Activated CD8-positive, alpha-beta memory T cell treated with anti-CD3 and anti-CD28 coated beads for 4 hours (primary cell): ENCODE results near the gene CYTH4.

Experiments used
- DNase-seq, 2 donors: peaks; one replicate each; pipeline ENCODE4 v3.0.0-alpha.2; 2020; ENCODE audit warnings: low read depth in 2 of 2

Gene CYTH4

GRCh38 chr22:37269936-37270678 lies 12.2 kb upstream of the CYTH4 start:
- DNase-seq = no peak

- DNase-seq = no peak
Observed at GRCh38 chr22:37270928-37271650, 11.2 kb upstream of the CYTH4 start.

GRCh38 chr22:37273126-37273845 lies 9.0 kb upstream of the CYTH4 start:
- DNase-seq = no peak

GRCh38 chr22:37273846-37274225 lies 8.5 kb upstream of the CYTH4 start:
- DNase-seq = no peak

- no peak for DNase-seq
Observed at GRCh38 chr22:37274380-37274862, 7.9 kb upstream of the CYTH4 start.

- DNase-seq = no peak
Observed at GRCh38 chr22:37275134-37275533, 7.2 kb upstream of the CYTH4 start.

GRCh38 chr22:37275622-37276021 lies 6.7 kb upstream of the CYTH4 start:
- DNase-seq = no peak

- DNase-seq = no peak
Observed at GRCh38 chr22:37276776-37277175, 5.5 kb upstream of the CYTH4 start.

- no peak for DNase-seq
Observed at GRCh38 chr22:37277384-37277783, 4.9 kb upstream of the CYTH4 start.

- DNase-seq = no peak
Observed at GRCh38 chr22:37278261-37278660, 4.0 kb upstream of the CYTH4 start.

GRCh38 chr22:37279331-37280181 lies 2.8 kb upstream of the CYTH4 start:
- no peak for DNase-seq

- no peak for DNase-seq
Observed at GRCh38 chr22:37280718-37281117, 1.6 kb upstream of the CYTH4 start.

- no peak for DNase-seq
Observed at GRCh38 chr22:37281195-37281594, 1.1 kb upstream of the CYTH4 start.

GRCh38 chr22:37281646-37282384 lies 493 bp upstream of the CYTH4 start:
- DNase-seq = no peak

- DNase-seq = peak in 1 of 2 donors; percentile 51
Observed at GRCh38 chr22:37283393-37283937, 1.2 kb downstream of the CYTH4 start.

- no peak for DNase-seq
Observed at GRCh38 chr22:37284126-37284804, 2.0 kb downstream of the CYTH4 start.

GRCh38 chr22:37284805-37285355 lies 2.6 kb downstream of the CYTH4 start:
- peak in 1 of 2 donors; percentile 33 for DNase-seq

GRCh38 chr22:37285937-37286336 lies 3.6 kb downstream of the CYTH4 start:
- no peak for DNase-seq

- no peak for DNase-seq
Observed at GRCh38 chr22:37287550-37287951, 5.2 kb downstream of the CYTH4 start.

- DNase-seq = no peak
Observed at GRCh38 chr22:37288521-37288920, 6.2 kb downstream of the CYTH4 start.
